H1 (cell line): ENCODE data around the gene HOXB6. TPM values are rescaled to one million over a fixed set of nuclear protein-coding genes. Genes with fewer than 3 reads are reported as not detected.

Source experiments
- ASH2L ChIP-seq: fragments of 200-600, 300-600 bp; sonication (generic); IDR thresholded peaks from one replicate; pipeline ENCODE4 v1.7.1; 2017; ENCODE audit warnings: low read length
- CTBP2 ChIP-seq: IDR thresholded peaks from 2 replicates; pipeline ENCODE4 v1.7.0; 2011; ENCODE audit warnings: borderline replicate concordance, mild to moderate bottlenecking, moderate library complexity, mixed read lengths, low read length; ENCODE audit not compliant: insufficient read depth, insufficient read length
- RAD21 ChIP-seq, 2 experiments: IDR thresholded peaks in 1 of 2; conservative IDR thresholded peaks in 1 of 2; 2 replicates each; pipeline ENCODE4 v1.6.1; 2011; ENCODE audit warnings: low read depth in 2 of 2, low read length in 2 of 2, improper control_type of control experiment in 1 of 2, inconsistent platforms in 1 of 2, mild to moderate bottlenecking in 1 of 2, moderate library complexity in 1 of 2
- polyA plus RNA-seq, 7 experiments: library from polyadenylated mRNA; depleted of rRNA in 3 of 7; stranded (reverse) in 5 of 7; unstranded in 2 of 7; fragments of >200 nt in 5 of 7; fragments of 200-250 nt in 2 of 7; gene quantifications; 1 replicate in 5 of 7; 2 replicates in 1 of 7; 4 replicates in 1 of 7; pipeline versions ENCODE4 v1.2.1 to v1.2.3, GENCODE V29; 2011 to 2013; ENCODE audit warnings: missing spikeins in 2 of 7, mixed read lengths in 2 of 7
- total RNA-seq: library from RNA; stranded (reverse); fragmentation: NEBNext Ultra II Directional; extraction: Animal tissue kit (Norgen Biotek cat#: 25700); gene quantifications from 2 replicates; pipeline ENCODE4 v1.2.1, GENCODE V29; 2021
- TF ChIP-seq, protein P1 (sequence below): IDR thresholded peaks from 2 replicates; pipeline ENCODE4 v1.6.1; 2011; ENCODE audit warnings: low read length, improper control_type of control experiment

The HOXB6 gene
- total and polyA plus RNA-seq, 2 of the 8 experiments (the other 6 are each of a cell fraction or from before 2014, with no cell fraction given) = not detected

DNA sequence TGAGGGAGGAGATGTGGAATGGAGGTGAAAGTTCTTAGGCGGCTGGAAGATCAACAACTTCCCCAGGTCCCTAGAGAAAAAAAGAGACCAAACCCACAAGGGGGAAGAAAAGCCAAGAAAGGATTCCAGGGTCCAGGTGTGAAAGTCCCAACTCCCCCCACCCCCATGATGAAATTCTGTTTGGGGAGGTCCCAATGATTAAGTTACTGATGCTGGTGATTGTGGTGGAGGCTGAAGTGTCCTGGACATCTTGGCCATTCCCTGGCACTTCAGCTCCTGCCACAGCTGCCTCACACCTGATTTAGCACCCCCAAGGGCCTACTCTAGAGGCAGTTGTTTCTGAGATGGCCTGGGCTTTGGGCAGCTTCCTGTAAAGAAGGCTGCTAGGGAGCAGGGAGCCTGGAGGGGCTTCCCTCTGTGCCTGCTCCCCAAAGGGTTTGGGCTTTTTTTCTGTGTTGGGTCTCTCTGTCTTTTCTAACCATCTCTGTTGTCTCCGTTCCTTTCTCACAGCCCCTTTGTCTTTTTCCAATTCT is 39.7 kb downstream of the HOXB6 start (continued):
- TF ChIP-seq CTBP2 (no peak), ASH2L (no peak), RAD21 (IDR thresholded peaks at IDR 0.05 in 1 of 2, conservative IDR thresholded peaks at IDR 0.05 in 1 of 2; ENCODE audit: low read depth in 2 of 2, low read length in 2 of 2) (no peak)
- TF ChIP-seq, protein P1, sequence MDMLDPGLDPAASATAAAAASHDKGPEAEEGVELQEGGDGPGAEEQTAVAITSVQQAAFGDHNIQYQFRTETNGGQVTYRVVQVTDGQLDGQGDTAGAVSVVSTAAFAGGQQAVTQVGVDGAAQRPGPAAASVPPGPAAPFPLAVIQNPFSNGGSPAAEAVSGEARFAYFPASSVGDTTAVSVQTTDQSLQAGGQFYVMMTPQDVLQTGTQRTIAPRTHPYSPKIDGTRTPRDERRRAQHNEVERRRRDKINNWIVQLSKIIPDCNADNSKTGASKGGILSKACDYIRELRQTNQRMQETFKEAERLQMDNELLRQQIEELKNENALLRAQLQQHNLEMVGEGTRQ = no peak
